ENCODE data around the gene PSMD11. TPM values are rescaled to one million over a fixed set of nuclear protein-coding genes. Genes with fewer than 3 reads are reported as not detected.
"Not testable (repeated sequence)": the region's sequence is repeated elsewhere in the genome, so short reads cannot be mapped to it uniquely, and the experiment has no call there.

The PSMD11 gene
- total RNA-seq, 1 donor from 2014 or later, result 85.0 TPM

DNA sequence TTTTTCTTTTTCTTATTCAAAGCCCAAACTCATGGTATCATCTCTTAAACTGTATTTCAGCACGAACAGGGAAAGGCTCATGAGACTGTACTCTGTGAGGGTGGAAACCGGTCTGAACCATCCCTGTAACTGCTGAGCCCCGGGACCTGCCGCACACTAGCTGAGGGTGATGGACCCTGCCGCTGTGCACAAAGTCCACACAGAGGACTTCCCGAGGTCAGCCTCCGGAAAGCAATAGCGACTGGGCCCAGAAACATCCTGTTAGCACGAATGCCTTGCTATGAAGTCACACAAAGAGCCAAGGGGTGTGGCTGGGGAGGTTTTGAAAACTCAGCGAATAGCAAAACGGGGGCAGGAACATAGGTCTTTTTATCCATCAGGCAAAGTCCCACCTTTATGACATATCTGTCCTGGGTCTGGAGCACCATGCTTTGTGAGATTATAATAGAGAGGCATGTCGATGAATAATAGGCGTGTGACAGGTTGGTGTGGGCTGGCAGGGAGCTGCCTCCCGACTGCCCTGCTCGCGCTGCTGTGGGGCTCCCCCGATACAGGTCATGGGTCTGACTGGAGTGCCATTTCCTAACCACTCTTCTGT, 75.9 kb downstream of the PSMD11 start:
- Mint-ChIP-seq H3K27me3 (ENCODE audit: unreplicated experiment) (no peaks in the 10 kb centered on the region), H3K36me3 (ENCODE audit: unreplicated experiment) (no peaks in the 10 kb centered on the region), H3K4me3 (ENCODE audit: unreplicated experiment) (peak overlapping the region; percentile 76), H3K4me1 (ENCODE audit: unreplicated experiment) (peaks cover 14% of the 10 kb centered on the region), H3K9me3 (ENCODE audit: unreplicated experiment) (no peaks in the 10 kb centered on the region), H3K27ac (ENCODE audit: unreplicated experiment) (peak overlapping the region; percentile 23)
- TF ChIP-seq, protein P1, sequence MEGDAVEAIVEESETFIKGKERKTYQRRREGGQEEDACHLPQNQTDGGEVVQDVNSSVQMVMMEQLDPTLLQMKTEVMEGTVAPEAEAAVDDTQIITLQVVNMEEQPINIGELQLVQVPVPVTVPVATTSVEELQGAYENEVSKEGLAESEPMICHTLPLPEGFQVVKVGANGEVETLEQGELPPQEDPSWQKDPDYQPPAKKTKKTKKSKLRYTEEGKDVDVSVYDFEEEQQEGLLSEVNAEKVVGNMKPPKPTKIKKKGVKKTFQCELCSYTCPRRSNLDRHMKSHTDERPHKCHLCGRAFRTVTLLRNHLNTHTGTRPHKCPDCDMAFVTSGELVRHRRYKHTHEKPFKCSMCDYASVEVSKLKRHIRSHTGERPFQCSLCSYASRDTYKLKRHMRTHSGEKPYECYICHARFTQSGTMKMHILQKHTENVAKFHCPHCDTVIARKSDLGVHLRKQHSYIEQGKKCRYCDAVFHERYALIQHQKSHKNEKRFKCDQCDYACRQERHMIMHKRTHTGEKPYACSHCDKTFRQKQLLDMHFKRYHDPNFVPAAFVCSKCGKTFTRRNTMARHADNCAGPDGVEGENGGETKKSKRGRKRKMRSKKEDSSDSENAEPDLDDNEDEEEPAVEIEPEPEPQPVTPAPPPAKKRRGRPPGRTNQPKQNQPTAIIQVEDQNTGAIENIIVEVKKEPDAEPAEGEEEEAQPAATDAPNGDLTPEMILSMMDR (IDR thresholded peaks at IDR 0.05), result no peak
- no peak for DNase-seq (ENCODE audit: extremely low spot score, unreplicated experiment)

DNA sequence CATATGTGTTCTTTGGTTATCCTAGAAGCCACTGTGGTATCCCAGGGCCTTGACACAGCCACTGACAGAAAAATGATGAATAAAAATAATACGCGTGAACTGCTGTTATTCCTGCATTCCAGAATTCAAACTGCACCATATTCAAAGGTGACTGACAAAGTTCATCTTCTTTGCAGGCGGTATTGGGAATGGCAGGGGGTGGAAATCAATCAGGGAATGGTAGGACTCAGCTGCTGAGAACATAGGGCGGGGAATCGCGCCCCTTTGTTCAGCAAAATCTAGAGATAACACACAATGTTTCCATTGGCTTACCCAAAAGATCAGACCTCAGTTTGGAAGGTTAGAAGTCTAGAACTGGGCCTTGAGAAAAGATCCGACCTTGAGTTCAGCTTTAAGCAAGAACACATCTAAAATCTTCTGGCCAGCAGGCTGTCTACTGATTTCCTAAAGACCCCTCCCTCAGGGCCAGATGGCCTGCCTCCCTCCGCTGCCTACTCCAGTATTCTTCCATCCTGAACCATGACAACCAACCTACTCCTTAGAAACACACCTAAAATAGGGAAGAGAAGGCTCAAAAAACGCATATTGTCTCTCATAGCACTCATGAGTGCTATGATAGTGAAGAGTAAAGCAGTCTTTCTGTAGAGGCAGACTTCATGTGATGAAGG, 76.6 kb downstream of the PSMD11 start:
- Mint-ChIP-seq H3K36me3 (ENCODE audit: unreplicated experiment) (no peaks in the 10 kb centered on the region), H3K27me3 (ENCODE audit: unreplicated experiment) (no peaks in the 10 kb centered on the region), H3K4me3 (ENCODE audit: unreplicated experiment) (no peak overlapping the region), H3K9me3 (ENCODE audit: unreplicated experiment) (no peaks in the 10 kb centered on the region), H3K27ac (ENCODE audit: unreplicated experiment) (no peak overlapping the region), H3K4me1 (ENCODE audit: unreplicated experiment) (peaks cover 15% of the 10 kb centered on the region)
- no peak for DNase-seq (ENCODE audit: extremely low spot score, unreplicated experiment)
- TF ChIP-seq, protein P1 (IDR thresholded peaks at IDR 0.05), result no peak

GRCh38 chr17:32523017-32523680, 78.8 kb downstream of the PSMD11 start:
- no peak overlapping the region for H3K4me3 Mint-ChIP-seq (ENCODE audit: unreplicated experiment)
- no peak overlapping the region for H3K27ac Mint-ChIP-seq (ENCODE audit: unreplicated experiment)
- no peaks in the 10 kb centered on the region for H3K9me3 Mint-ChIP-seq (ENCODE audit: unreplicated experiment)
- H3K36me3 Mint-ChIP-seq (ENCODE audit: unreplicated experiment), result no peaks in the 10 kb centered on the region
- no peaks in the 10 kb centered on the region for H3K27me3 Mint-ChIP-seq (ENCODE audit: unreplicated experiment)
- no peak for DNase-seq (ENCODE audit: extremely low spot score, unreplicated experiment)
- peaks cover 15% of the 10 kb centered on the region for H3K4me1 Mint-ChIP-seq (ENCODE audit: unreplicated experiment)
- TF ChIP-seq, protein P1 (IDR thresholded peaks at IDR 0.05), result no peak

- TF ChIP-seq, protein P1 (IDR thresholded peaks at IDR 0.05), result no peak
- Mint-ChIP-seq H3K4me3 (ENCODE audit: unreplicated experiment) (no peak overlapping the region), H3K27ac (ENCODE audit: unreplicated experiment) (no peak overlapping the region), H3K36me3 (ENCODE audit: unreplicated experiment) (no peaks in the 10 kb centered on the region), H3K27me3 (ENCODE audit: unreplicated experiment) (no peaks in the 10 kb centered on the region), H3K4me1 (ENCODE audit: unreplicated experiment) (peaks cover 14% of the 10 kb centered on the region), H3K9me3 (ENCODE audit: unreplicated experiment) (no peaks in the 10 kb centered on the region)
- no peak for DNase-seq (ENCODE audit: extremely low spot score, unreplicated experiment)
Observed at GRCh38 chr17:32523827-32524552, 79.7 kb downstream of the PSMD11 start.

DNA sequence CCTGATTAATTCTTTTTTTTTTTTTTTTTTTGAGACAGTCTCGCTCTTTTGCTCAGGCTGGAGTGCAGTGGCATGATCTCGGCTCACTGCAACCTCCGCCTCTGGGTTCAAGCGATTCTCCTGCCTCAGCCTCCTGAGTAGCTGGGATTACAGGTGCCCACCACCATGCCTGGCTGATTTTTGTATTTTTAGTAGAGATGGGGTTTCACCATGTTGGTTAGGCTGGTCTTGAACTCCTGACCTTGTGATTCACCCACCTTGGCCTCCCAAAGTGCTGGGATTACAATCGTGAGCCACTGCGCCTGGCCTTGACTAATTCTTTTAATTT, 80.2 kb downstream of the PSMD11 start:
- DNase-seq (ENCODE audit: extremely low spot score, unreplicated experiment); H3K27ac Mint-ChIP-seq (ENCODE audit: unreplicated experiment); H3K9me3 Mint-ChIP-seq (ENCODE audit: unreplicated experiment); H3K27me3 Mint-ChIP-seq (ENCODE audit: unreplicated experiment); H3K36me3 Mint-ChIP-seq (ENCODE audit: unreplicated experiment); H3K4me3 Mint-ChIP-seq (ENCODE audit: unreplicated experiment): not testable (repeated sequence)
- peaks cover 14% of the 10 kb centered on the region for H3K4me1 Mint-ChIP-seq (ENCODE audit: unreplicated experiment)
